Activated CD8-positive, alpha-beta T cell treated with anti-CD3 and anti-CD28 coated beads for 36 hours (primary cell): ENCODE data around the gene GJB5. TPM values are rescaled to one million over a fixed set of nuclear protein-coding genes. Genes with fewer than 3 reads are reported as not detected.

Experiments used
- ATAC-seq: fragments of 200-7000 bp; cut with Tn5 transposase; one replicate; pipeline ENCODE4 v1.10.0; 2021; ENCODE audit warnings: mild to moderate bottlenecking, moderate library complexity
- CTCF ChIA-PET: fragments of 350-600 bp; sonication (Branson Sonifier 250); formaldehyde crosslinking; loops from one replicate; lab custom pipeline; 2021; ENCODE audit warnings: antibody characterized with exemption; lab: Charles Lee
- POLR2A ChIA-PET: fragments of 350-600 bp; sonication (Branson Sonifier 250); formaldehyde crosslinking; loops from one replicate; lab custom pipeline; 2021; ENCODE audit warnings: antibody characterized with exemption; lab: Charles Lee
- DNase-seq: peaks from one replicate; pipeline ENCODE4 v3.0.0-alpha.2; 2020
- H3K27ac Mint-ChIP-seq: one replicate; pipeline ENCODE4 v1.8.0; 2021; ENCODE audit warnings: mild to moderate bottlenecking, mixed read lengths
- H3K27me3 Mint-ChIP-seq: one replicate; pipeline ENCODE4 v1.8.0; 2021; ENCODE audit warnings: mixed read lengths
- H3K36me3 Mint-ChIP-seq: one replicate; pipeline ENCODE4 v1.8.0; 2021; ENCODE audit warnings: low read depth, mixed read lengths
- H3K4me1 Mint-ChIP-seq: one replicate; pipeline ENCODE4 v1.8.0; 2021; ENCODE audit warnings: low read depth, mixed read lengths
- H3K4me3 Mint-ChIP-seq: one replicate; pipeline ENCODE4 v1.8.0; 2021; ENCODE audit warnings: mild to moderate bottlenecking, moderate library complexity, mixed read lengths
- H3K9me3 Mint-ChIP-seq: one replicate; pipeline ENCODE4 v1.8.0; 2021; ENCODE audit warnings: mixed read lengths
- CTCF ChIP-seq: fragments of 200-600 bp; IDR thresholded peaks from one replicate; pipeline ENCODE4 v1.8.0; 2022; ENCODE audit warnings: antibody characterized with exemption, mild to moderate bottlenecking
- intact Hi-C: fragments of 100-400 bp; cut with micrococcal nuclease; formaldehyde crosslinking; loops from one replicate; pipeline ENCODE4 v1.10.0; 2022
- total RNA-seq, 2 experiments: library from RNA; stranded (reverse); gene quantifications; one replicate each; pipeline ENCODE4 v1.2.3, GENCODE V29; 2021

GJB5 gene
- total RNA-seq, 2 experiments from 2014 or later: not detected

GRCh38 chr1:34755961-34756360, 1.1 kb downstream of the GJB5 start:
- no peak for TF ChIP-seq CTCF
- Mint-ChIP-seq H3K27me3 (no peaks in the 10 kb centered on the region), H3K9me3 (no peaks in the 10 kb centered on the region), H3K4me3 (no peak overlapping the region), H3K36me3 (no peaks in the 10 kb centered on the region), H3K27ac (no peak overlapping the region), H3K4me1 (no peaks in the 10 kb centered on the region)
- CTCF ChIA-PET: no interaction called here
- intact Hi-C loops: no loop called here
- no peak for ATAC-seq
- POLR2A ChIA-PET: interaction anchor here (1.1 kb wide), 1 partner anchor 9 kb away, joined by 3 read pairs; no protein-coding TSS in a partner anchor
- DNase-seq: no peak

- ATAC-seq (no peak), DNase-seq (no peak)
- Mint-ChIP-seq H3K27me3 (no peaks in the 10 kb centered on the region), H3K9me3 (no peaks in the 10 kb centered on the region), H3K27ac (no peak overlapping the region), H3K36me3 (no peaks in the 10 kb centered on the region), H3K4me1 (no peaks in the 10 kb centered on the region), H3K4me3 (no peak overlapping the region)
- intact Hi-C loops: no loop called here
- ChIA-PET CTCF (interaction anchor here (0.8 kb wide), 1 partner anchor 15 kb away, joined by 3 read pairs; no protein-coding TSS in a partner anchor), POLR2A (no interaction called here)
- no peak for TF ChIP-seq CTCF
Measured at GRCh38 chr1:34757386-34757785, 2.5 kb downstream of the GJB5 start.

- Mint-ChIP-seq H3K27ac (no peak overlapping the region), H3K36me3 (no peaks in the 10 kb centered on the region), H3K27me3 (no peaks in the 10 kb centered on the region), H3K4me1 (no peaks in the 10 kb centered on the region), H3K4me3 (no peak overlapping the region), H3K9me3 (no peaks in the 10 kb centered on the region)
- DNase-seq: no peak
- intact Hi-C loops: no loop called here
- ChIA-PET POLR2A (interaction anchor here (1.0 kb wide), 1 partner anchor 1420 kb away, joined by 3 read pairs; no protein-coding TSS in a partner anchor), CTCF (interaction anchor here (0.7 to 1.4 kb wide), 2 partner anchors 16 to 94 kb away, joined by 4 to 6 read pairs; no protein-coding TSS in a partner anchor)
- TF ChIP-seq CTCF: no peak
- ATAC-seq: no peak
Measured at GRCh38 chr1:34758751-34759150, 3.9 kb downstream of the GJB5 start.

GRCh38 chr1:34759503-34760357, 4.9 kb downstream of the GJB5 start, which contains the start of gene GJB4:
GJB4 (plus strand) TSS chr1:34759740; CDS start chr1:34761255, 1,515 bp downstream.
- Mint-ChIP-seq H3K27ac (no peak within 1 kb of the TSS), H3K9me3 (no peaks in the 10 kb centered on the region), H3K4me3 (no peak within 1 kb of the TSS), H3K36me3 (no peaks in the 10 kb centered on the region), H3K27me3 (no peaks in the 10 kb centered on the region), H3K4me1 (no peaks in the 10 kb centered on the region)
- ChIA-PET CTCF (interaction anchor here (1.4 kb wide), 1 partner anchor 93 kb away, joined by 6 read pairs; no protein-coding TSS in a partner anchor), POLR2A (interaction anchor here (0.6 kb wide), 1 partner anchor 1049 kb away, joined by 3 read pairs; no protein-coding TSS in a partner anchor)
- intact Hi-C loops: no loop called here
- no peak for DNase-seq
- TF ChIP-seq CTCF: no peak
- ATAC-seq: no peak
